ENCODE results near the gene QKI. TPM values are rescaled to one million over a fixed set of nuclear protein-coding genes. Genes with fewer than 3 reads are reported as not detected.
A peak's percentile ranks its signal among the peaks of the same experiment; 100 is the strongest.

QKI gene
- total RNA-seq, 1 experiment from 2014 or later: 194 TPM

DNA sequence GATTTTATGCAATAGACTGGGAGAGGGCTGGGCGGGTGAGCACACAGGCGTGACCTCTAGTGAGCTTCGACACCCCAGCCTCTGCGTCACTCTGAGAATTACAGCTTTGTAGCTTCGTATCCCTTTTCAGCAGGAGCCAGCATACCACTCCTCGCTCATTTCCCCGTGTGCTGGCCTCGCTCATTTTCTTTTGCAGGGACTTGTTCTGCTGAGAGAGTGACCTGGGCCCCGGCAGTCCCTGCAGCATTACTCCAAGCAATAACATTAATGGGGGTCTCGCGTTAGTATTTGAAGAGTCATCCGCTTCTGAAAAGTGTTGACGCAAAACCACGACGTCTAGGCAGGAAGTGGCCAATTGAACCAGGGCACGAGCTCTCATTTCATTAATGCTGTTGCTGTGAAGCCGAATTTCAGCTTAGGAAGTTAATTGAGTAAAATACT, 193.7 kb downstream of the QKI start:
- DNase-seq (ENCODE audit: low read depth in 1 of 2, low spot score in 2 of 2): peak in 1 of 2 experiments; percentile 23
- Histone ChIP-seq H3K36me3 (no peaks in the 10 kb centered on the region), H3K4me3 (no peak overlapping the region), H3K27me3 (replicated peaks) (no peaks in the 10 kb centered on the region), H3K27ac (no peak overlapping the region), H3K4me1 (replicated peaks) (no peaks in the 10 kb centered on the region), H3K9me3 (replicated peaks) (no peaks in the 10 kb centered on the region; the same call in 1 of the 2 replicates)

DNA sequence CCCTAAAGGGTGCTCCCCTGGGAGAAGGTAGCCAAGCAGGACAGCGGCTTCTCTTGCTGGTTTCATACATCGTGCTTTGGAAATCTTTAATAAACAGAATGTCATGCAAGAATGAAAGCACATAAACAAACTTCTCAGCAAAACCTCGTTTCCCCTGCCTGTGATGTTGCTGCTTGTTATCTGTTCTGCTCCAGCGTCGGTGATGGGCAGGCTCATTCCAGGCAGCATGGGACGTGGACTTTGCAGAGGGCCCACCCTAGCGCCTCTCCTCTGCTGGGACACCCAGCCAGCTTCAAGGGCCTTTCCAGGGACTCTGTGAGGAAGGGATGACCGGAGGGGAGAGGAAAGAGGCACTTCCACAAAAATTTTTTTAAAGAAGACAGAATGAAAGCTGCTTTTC, 197.7 kb downstream of the QKI start:
- peak in 1 of 2 experiments; percentile 16 for DNase-seq (ENCODE audit: low read depth in 1 of 2, low spot score in 2 of 2)
- no peak overlapping the region for H3K27ac ChIP-seq
- H3K4me3 ChIP-seq: no peak overlapping the region
- no peaks in the 10 kb centered on the region for H3K4me1 ChIP-seq (replicated peaks)
- H3K36me3 ChIP-seq: no peaks in the 10 kb centered on the region
- no peaks in the 10 kb centered on the region for H3K9me3 ChIP-seq (replicated peaks)
- no peaks in the 10 kb centered on the region for H3K27me3 ChIP-seq (replicated peaks)

DNA sequence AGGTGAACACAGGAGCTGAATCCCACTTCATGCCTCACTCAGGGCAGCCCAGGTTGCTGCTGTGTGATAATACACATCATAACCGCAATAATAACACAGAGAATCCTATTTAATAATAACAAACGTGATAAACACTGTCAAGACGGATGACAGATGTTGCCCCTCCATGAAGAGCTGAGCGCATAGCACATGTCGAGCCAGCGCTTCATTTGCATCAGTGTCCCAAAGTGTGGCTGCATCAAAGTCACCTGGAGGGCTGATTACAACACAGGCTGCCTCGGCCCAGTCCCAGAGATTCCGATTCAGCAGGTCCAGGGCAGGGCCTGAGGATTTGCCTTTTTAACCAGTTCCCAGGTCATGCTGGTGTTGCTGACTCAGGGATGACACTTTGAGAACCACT, 198.5 kb downstream of the QKI start:
- no peak overlapping the region for H3K4me3 ChIP-seq
- H3K27me3 ChIP-seq (replicated peaks): no peaks in the 10 kb centered on the region
- H3K9me3 ChIP-seq (replicated peaks): no peaks in the 10 kb centered on the region
- peak in 1 of 2 experiments; percentile 18 for DNase-seq (ENCODE audit: low read depth in 1 of 2, low spot score in 2 of 2)
- H3K36me3 ChIP-seq: no peaks in the 10 kb centered on the region
- no peak overlapping the region for H3K27ac ChIP-seq
- H3K4me1 ChIP-seq (replicated peaks): no peaks in the 10 kb centered on the region

DNA sequence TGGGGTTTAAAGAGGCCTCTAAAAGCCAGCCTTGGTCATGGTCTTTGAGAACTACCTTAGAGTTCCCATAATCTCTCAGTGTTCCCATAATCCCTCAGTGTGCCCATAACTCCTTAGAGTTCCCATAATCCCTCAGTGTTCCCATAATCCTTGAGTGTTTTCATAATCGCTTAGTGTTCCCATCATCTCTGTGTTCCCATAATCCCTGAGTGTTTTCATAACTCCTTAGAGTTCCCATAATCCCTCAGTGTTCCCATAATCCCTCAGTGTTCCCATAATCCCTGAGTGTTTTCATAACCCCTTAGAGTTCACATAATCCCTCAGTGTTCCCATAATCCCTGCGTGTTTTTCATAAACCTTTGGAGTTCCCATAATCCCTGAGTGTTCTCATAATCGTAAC, 199.2 kb downstream of the QKI start:
- no peaks in the 10 kb centered on the region for H3K36me3 ChIP-seq
- DNase-seq (ENCODE audit: low read depth in 1 of 2, low spot score in 2 of 2): peak in 1 of 2 experiments; percentile 1
- no peak overlapping the region for H3K4me3 ChIP-seq
- no peaks in the 10 kb centered on the region for H3K9me3 ChIP-seq (replicated peaks)
- H3K4me1 ChIP-seq (replicated peaks): no peaks in the 10 kb centered on the region
- H3K27ac ChIP-seq: no peak overlapping the region
- H3K27me3 ChIP-seq (replicated peaks): no peaks in the 10 kb centered on the region

DNA sequence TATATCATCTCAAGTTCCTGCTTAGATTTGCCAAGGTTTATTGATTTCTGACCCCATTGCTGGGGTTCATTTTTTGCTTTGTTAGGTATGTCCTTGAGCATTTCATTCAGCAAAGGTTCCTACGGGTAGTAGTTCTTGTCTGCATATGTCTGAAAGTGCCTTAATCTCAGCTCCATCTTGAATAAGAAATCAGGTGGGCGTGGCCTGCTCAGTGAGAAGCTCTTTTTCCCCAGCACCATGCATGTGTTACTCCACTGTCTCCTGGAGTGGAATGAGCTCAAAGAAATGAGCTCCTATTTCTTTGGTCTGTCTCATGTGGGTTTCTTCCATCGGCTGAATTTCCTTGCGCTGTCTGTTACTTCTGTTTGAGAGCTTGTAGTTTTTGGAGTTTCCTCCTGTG, 201.9 kb downstream of the QKI start:
- H3K4me3 ChIP-seq: no peak overlapping the region
- no peaks in the 10 kb centered on the region for H3K4me1 ChIP-seq (replicated peaks)

DNA sequence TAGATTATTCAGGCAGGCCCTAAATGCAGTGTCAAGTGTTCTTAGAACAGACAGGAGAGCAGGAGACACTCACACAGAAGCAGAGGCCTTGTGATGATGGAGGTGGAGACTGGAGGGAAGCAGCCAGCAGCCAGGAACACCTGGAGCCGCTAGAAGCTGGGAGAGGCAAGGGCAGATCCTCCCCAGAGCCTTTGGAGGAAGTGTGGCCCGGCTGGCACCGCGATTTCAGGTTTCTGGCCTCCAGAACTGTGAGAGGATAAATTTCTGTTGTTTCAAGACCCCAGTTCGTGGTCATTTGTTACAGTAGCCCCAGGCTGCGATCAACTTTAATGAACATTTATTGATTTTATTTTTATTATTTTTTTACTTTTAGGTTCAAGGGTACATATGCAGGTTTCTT, 203.0 kb downstream of the QKI start:
- no peak for DNase-seq (ENCODE audit: low read depth in 1 of 2, low spot score in 2 of 2)

More for the DNA sequence above, 201.9 kb downstream of the QKI start:
- no peaks in the 10 kb centered on the region for H3K27me3 ChIP-seq (replicated peaks)
- H3K36me3 ChIP-seq: no peaks in the 10 kb centered on the region
- no peak overlapping the region for H3K27ac ChIP-seq
- H3K9me3 ChIP-seq (replicated peaks): no peaks in the 10 kb centered on the region
- no peak for DNase-seq (ENCODE audit: low read depth in 1 of 2, low spot score in 2 of 2)

DNA sequence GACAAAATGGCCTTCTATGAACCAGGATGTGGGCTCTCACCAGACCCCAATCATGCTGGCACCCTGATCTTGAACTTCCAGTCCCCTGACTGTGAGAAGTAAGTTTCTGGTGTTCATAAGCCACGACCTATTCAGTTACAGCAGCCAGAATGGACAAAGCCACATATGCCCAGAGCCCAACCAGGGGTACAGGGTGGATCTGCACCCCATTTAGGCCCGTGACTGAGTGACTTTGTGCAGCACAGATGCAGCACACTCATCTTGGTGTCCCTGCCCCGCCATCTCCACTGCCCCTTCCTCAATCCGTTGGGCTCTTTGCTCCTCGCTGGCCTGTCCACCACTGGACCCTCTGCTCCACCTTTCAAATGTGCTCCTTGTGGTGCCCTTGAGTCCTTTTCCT, 205.6 kb downstream of the QKI start:
- Histone ChIP-seq H3K4me3 (no peak overlapping the region), H3K36me3 (no peaks in the 10 kb centered on the region), H3K4me1 (replicated peaks) (no peaks in the 10 kb centered on the region), H3K9me3 (replicated peaks) (no peaks in the 10 kb centered on the region), H3K27ac (no peak overlapping the region), H3K27me3 (replicated peaks) (no peaks in the 10 kb centered on the region)
- DNase-seq (ENCODE audit: low read depth in 1 of 2, low spot score in 2 of 2): no peak

More for the DNA sequence above, 203.0 kb downstream of the QKI start:
- Histone ChIP-seq H3K27me3 (replicated peaks) (no peaks in the 10 kb centered on the region), H3K27ac (no peak overlapping the region), H3K4me3 (no peak overlapping the region), H3K9me3 (replicated peaks) (no peaks in the 10 kb centered on the region), H3K36me3 (no peaks in the 10 kb centered on the region), H3K4me1 (replicated peaks) (no peaks in the 10 kb centered on the region)

DNA sequence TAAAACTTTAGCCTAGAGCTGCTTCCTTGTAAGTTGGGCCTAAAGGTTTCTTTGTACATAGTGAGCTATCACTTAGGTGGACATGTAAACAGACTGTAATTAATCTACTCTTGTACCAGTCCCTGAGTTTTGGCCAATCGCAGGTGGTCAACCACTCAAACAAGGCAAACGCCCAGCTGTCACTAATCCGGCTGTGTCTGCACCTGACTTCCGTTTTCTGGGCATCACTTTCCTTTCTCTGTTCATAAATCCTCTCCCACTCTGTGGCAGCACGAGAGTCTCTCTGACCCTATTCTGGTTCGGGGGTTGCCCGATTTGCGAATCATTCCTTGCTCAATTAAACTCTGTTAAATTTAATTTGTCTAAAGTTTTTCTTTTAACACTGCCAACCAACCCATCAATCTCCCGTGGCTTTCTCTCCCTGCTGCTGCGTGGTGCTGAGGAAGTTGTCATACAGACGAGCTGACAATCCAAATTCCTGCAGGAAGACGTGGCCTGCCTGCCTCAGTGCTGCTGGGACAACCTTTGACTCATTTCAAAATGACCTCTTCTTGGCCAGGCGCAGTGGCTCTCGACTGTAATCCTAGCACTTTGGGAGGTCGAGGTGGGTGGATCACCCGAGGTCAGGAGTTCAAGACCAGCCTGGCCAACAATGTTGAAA, 206.3 kb downstream of the QKI start:
- no peaks in the 10 kb centered on the region for H3K9me3 ChIP-seq (replicated peaks)
- no peaks in the 10 kb centered on the region for H3K27me3 ChIP-seq (replicated peaks)
- H3K4me3 ChIP-seq: no peak overlapping the region
- DNase-seq (ENCODE audit: low read depth in 1 of 2, low spot score in 2 of 2): no peak
- no peaks in the 10 kb centered on the region for H3K36me3 ChIP-seq
- no peaks in the 10 kb centered on the region for H3K4me1 ChIP-seq (replicated peaks)
- H3K27ac ChIP-seq: no peak overlapping the region

DNA sequence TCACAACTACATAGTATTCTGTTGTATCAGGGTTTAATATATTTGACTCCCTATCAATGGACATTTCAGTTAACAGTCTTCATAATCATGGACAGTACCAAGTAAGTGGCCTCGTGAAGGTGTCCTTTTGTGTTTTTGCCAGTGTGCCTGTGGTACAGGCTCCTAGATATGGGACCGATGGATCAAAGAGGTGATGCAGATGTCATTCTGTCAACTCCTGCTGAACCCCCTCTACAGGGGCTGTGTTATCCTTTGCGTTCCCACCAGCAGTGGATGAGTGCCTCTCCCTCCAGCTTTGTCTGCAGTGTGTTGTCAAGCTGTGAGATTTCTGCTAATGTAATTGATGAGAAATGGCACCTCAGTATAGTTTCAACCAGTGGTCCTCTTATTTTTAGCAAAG, 210.7 kb downstream of the QKI start:
- Histone ChIP-seq H3K36me3 (no peaks in the 10 kb centered on the region), H3K27me3 (replicated peaks) (no peaks in the 10 kb centered on the region), H3K4me1 (replicated peaks) (no peaks in the 10 kb centered on the region), H3K4me3 (no peak overlapping the region), H3K27ac (no peak overlapping the region), H3K9me3 (replicated peaks) (no peaks in the 10 kb centered on the region)
- DNase-seq (ENCODE audit: low read depth in 1 of 2, low spot score in 2 of 2): no peak

DNA sequence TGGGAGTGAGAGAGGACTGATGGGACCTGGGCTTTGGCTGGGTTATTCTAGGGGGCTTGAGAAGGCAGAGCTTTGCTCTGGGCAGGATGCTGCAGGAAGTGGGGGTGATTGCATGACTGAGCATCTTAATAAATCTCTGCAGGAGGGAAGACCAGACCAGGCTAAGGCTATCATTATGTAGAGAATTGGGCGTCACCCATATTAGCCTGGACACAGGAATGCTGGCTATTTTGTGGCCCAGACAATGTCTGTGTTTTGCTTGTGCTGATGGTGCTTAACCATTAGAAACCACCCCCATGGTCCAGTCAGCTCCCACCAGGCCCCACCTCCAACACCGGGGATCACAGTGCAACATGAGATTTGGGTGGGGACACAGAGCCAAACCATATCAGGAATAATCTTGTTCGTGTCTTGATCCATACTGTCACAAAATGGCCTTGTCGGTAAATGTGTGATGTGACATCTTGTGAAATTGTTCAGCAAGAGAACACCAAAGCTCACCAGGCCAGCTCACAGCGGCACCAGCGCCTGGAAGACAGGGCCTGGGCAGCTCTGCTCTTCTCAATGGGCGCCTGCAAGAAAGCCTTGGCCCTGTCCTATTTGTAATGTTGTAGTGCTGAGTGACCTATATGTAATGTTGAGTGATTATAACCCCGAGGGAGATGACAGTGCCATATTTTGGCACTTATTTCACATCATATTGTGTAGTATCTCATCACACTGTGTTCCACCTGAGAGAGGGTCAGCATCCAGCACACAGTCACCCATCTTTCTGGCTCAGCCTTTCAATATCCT, 211.8 kb downstream of the QKI start:
- H3K27me3 ChIP-seq (replicated peaks): no peaks in the 10 kb centered on the region
- no peak for DNase-seq (ENCODE audit: low read depth in 1 of 2, low spot score in 2 of 2)

DNA sequence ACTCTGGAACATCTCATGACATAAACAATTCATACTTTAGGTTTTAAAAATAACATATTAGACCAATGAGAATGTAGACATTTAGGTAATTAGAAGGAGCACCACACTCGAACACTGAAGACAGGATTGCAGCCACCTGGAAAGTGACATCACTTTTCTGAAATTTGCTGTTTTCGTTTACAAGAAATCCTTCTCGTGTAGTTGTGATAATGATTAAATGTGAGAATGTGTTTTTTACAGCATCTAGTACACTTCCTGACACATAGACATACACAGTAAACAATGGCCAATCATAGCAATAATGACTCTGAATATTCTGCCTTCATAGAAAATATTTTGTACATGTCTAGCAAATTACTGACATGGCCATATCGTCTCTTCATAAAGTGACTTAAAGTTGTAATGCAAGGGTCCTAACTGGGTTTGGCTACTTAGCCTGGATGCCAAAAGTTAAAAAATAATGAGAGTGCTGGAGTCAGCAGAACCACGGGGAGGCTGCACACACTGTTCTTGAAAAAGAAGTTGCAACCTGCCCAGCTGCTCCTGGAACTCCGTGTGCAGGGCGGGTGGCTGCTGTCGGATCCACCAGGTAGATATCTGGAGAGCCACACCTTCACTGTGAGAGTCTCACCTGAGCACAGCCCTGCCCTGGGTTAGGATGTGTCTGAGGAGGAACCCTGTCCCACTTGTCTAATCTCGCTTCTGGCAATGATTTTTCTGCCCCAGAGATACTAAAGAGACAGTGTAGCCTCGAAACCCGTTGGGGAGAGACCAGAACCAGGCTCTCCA, 212.9 kb downstream of the QKI start:
- H3K9me3 ChIP-seq (replicated peaks): no peaks in the 10 kb centered on the region; the same call in 1 of the 2 replicates
- no peak for DNase-seq (ENCODE audit: low read depth in 1 of 2, low spot score in 2 of 2)
- H3K36me3 ChIP-seq: no peaks in the 10 kb centered on the region
- no peak overlapping the region for H3K27ac ChIP-seq
- H3K4me3 ChIP-seq: no peak overlapping the region
- no peaks in the 10 kb centered on the region for H3K27me3 ChIP-seq (replicated peaks)
- no peaks in the 10 kb centered on the region for H3K4me1 ChIP-seq (replicated peaks)

More for the DNA sequence above, 211.8 kb downstream of the QKI start:
- Histone ChIP-seq H3K4me1 (replicated peaks) (no peaks in the 10 kb centered on the region), H3K9me3 (replicated peaks) (no peaks in the 10 kb centered on the region; the same call in 1 of the 2 replicates), H3K4me3 (no peak overlapping the region), H3K36me3 (no peaks in the 10 kb centered on the region), H3K27ac (no peak overlapping the region)
